Uterus (tissue), 4 donors: ENCODE measurements around the gene SNRNP70. TPM values are rescaled to one million over a fixed set of nuclear protein-coding genes. Genes with fewer than 3 reads are reported as not detected.

ENCODE experiments used
- DNase-seq, 2 donors: peaks; one replicate each; pipeline ENCODE4 v3.0.0-alpha.2; 2019 to 2020
- H3K27ac ChIP-seq, 2 donors: fragments of 200-600 bp; sonication (generic); 1 replicate in 1 of 2; 2 replicates in 1 of 2; pipeline ENCODE4 v1.5.1; 2016 to 2018
- H3K27me3 ChIP-seq, 2 donors: fragments of 200-600 bp; sonication (generic); one replicate each; pipeline ENCODE4 v1.5.1; 2018 to 2019; ENCODE audit warnings: control low read depth in 1 of 2
- H3K36me3 ChIP-seq, 2 donors: fragments of 200-600 bp; sonication (generic); one replicate each; pipeline ENCODE4 v1.5.1; 2019; ENCODE audit warnings: control low read depth in 1 of 2
- H3K4me1 ChIP-seq, 2 donors: fragments of 200-600 bp; sonication (generic); one replicate each; pipeline ENCODE4 v1.5.1; 2018 to 2019; ENCODE audit warnings: control low read depth in 1 of 2
- H3K4me3 ChIP-seq, 2 donors: fragments of 200-600 bp; sonication (generic); 1 replicate in 1 of 2; 2 replicates in 1 of 2; pipeline ENCODE4 v1.5.1; 2018 to 2019; ENCODE audit warnings: mild to moderate bottlenecking in 1 of 2
- H3K9me3 ChIP-seq, 2 donors: fragments of 200-600 bp; sonication (generic); one replicate each; pipeline ENCODE4 v1.5.1; 2019; ENCODE audit warnings: control low read depth in 1 of 2
- POLR2A ChIP-seq, 2 donors: fragments of 450-650 bp; IDR thresholded peaks; one replicate each; pipeline ENCODE4 v1.6.1; 2016; ENCODE audit warnings: antibody characterized with exemption in 2 of 2, mild to moderate bottlenecking in 1 of 2, moderate library complexity in 1 of 2
- intact Hi-C: fragments of 100-400 bp; cut with DNase I; formaldehyde crosslinking; loops from one replicate; pipeline ENCODE4 v1.15.1; 2023; ENCODE audit warnings: low total_unique reads
- total RNA-seq, 4 donors: library from RNA; depleted of rRNA in 3 of 4; stranded (reverse); fragments of >200 nt in 3 of 4; gene quantifications; one replicate each; pipeline versions ENCODE4 v1.1.0 to v1.2.4, GENCODE V29; 2014 to 2023
- TF ChIP-seq, protein P1 (sequence below), 4 experiments: fragments of 200-600 bp in 2 of 4; fragments of 450-650 bp in 2 of 4; sonication (generic) in 2 of 4; IDR thresholded peaks; one replicate each; pipeline ENCODE4 v1.5.1; 2016 to 2019; ENCODE audit warnings: antibody characterized with exemption in 4 of 4, mild to moderate bottlenecking in 2 of 4, moderate library complexity in 1 of 4
- donor health status: DM: yes; HTN: yes; CAD: no.

The SNRNP70 gene
- total RNA-seq, 4 donors from 2014 or later, result 196 to 462 (median 289) TPM

GRCh38 chr19:49059053-49059452, 26.2 kb upstream of the SNRNP70 start:
- Histone ChIP-seq H3K36me3 (no peaks in the 10 kb centered on the region), H3K27ac (no peak overlapping the region), H3K4me1 (peaks cover 0 to 5% of the 10 kb centered on the region in 2 donors), H3K27me3 (no peaks in the 10 kb centered on the region), H3K9me3 (no peaks in the 10 kb centered on the region), H3K4me3 (no peak overlapping the region)
- intact Hi-C loops, result no loop called here
- no peak for DNase-seq
- TF ChIP-seq, protein P1, sequence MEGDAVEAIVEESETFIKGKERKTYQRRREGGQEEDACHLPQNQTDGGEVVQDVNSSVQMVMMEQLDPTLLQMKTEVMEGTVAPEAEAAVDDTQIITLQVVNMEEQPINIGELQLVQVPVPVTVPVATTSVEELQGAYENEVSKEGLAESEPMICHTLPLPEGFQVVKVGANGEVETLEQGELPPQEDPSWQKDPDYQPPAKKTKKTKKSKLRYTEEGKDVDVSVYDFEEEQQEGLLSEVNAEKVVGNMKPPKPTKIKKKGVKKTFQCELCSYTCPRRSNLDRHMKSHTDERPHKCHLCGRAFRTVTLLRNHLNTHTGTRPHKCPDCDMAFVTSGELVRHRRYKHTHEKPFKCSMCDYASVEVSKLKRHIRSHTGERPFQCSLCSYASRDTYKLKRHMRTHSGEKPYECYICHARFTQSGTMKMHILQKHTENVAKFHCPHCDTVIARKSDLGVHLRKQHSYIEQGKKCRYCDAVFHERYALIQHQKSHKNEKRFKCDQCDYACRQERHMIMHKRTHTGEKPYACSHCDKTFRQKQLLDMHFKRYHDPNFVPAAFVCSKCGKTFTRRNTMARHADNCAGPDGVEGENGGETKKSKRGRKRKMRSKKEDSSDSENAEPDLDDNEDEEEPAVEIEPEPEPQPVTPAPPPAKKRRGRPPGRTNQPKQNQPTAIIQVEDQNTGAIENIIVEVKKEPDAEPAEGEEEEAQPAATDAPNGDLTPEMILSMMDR (IDR thresholded peaks at IDR 0.05), result no peak
- no peak for TF ChIP-seq POLR2A (IDR thresholded peaks at IDR 0.05)

DNA sequence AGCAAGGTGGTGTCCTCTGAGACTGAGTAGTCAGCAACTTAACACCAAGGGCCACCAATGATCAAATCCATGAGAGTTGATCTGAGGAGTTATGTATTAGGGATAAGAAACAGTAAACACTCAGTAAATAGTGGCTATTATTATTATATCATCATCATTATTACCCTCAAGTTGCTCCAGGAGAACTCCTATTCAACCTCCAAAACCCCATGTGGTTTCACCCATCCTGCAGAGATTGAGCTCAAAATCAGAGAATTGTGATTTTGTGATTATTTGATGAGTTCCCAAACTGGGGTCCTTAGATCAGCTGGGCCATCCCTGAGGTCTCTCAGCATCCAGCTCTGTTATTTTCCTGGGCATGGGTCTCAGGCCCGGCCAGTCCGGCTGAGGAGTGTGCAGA, 24.3 kb upstream of the SNRNP70 start:
- no peak overlapping the region for H3K4me3 ChIP-seq
- intact Hi-C loops, result no loop called here
- no peak overlapping the region for H3K27ac ChIP-seq
- peaks cover 0 to 5% of the 10 kb centered on the region in 2 donors for H3K4me1 ChIP-seq
- H3K9me3 ChIP-seq, result no peaks in the 10 kb centered on the region
- DNase-seq, result no peak
- H3K27me3 ChIP-seq, result no peaks in the 10 kb centered on the region
- TF ChIP-seq, protein P1 (IDR thresholded peaks at IDR 0.05), result no peak
- TF ChIP-seq POLR2A (IDR thresholded peaks at IDR 0.05), result no peak
- no peaks in the 10 kb centered on the region for H3K36me3 ChIP-seq

DNA sequence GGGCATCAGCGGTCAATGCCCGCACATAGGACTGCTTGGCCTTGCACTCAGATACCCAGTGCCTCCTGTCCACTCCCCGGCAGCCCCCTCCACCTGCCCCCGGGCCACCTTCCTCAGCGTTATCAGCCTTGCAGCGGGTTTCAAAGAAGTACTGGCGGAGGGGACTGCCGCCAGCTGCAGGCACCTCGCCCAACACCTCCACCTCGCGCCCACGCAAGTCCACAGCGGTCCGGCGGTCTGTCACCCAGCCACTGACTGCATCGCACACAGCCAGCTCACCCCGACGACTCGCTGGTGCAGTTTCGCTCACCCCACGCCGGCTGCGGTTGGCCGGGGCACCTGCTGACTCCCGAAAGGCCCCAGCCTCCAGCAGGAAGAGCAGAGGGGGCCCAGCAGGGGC, 23.8 kb upstream of the SNRNP70 start:
- H3K27me3 ChIP-seq, result no peaks in the 10 kb centered on the region
- H3K9me3 ChIP-seq, result no peaks in the 10 kb centered on the region
- no peaks in the 10 kb centered on the region for H3K36me3 ChIP-seq
- DNase-seq, result no peak
- no peak overlapping the region for H3K4me3 ChIP-seq
- peaks cover 0 to 5% of the 10 kb centered on the region in 2 donors for H3K4me1 ChIP-seq
- H3K27ac ChIP-seq, result no peak overlapping the region
- no peak for TF ChIP-seq POLR2A (IDR thresholded peaks at IDR 0.05)
- TF ChIP-seq, protein P1 (IDR thresholded peaks at IDR 0.05), result no peak
- intact Hi-C loops, result no loop called here

DNA sequence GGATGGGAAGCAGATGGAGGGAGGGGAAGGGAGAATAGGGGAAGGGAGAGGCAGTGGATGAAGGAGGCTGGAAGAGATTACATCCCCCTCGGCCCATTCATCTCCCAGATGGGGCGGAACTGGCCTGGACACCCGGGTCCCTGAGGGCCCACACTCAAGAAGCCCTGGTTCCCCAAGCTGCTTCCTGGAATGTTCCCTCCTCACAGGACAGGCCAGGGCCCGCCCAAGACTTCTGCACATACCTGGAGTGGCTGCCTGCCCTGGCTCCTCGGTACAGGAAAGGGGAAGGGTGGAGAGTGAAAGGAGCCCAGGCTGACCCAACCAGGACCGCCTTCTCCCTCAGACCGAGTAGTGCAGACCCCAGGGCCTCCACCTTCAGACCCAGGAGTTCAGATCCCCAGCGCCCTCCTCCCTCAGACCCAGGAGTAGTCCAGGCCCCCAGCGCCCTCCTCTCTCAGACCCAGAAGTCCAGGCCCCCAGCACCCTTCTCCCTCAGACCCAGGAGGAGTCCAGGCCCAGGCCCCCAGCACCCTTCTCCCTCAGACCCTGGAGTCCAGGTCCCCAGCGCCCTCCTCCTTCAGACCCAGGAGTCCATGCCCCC, 21.1 kb upstream of the SNRNP70 start:
- no peak overlapping the region for H3K4me3 ChIP-seq

More for the DNA sequence above, 21.1 kb upstream of the SNRNP70 start:
- H3K4me1 ChIP-seq, result no peaks in the 10 kb centered on the region
- no peak for DNase-seq
- intact Hi-C loops, result no loop called here
- no peak overlapping the region for H3K27ac ChIP-seq
- no peaks in the 10 kb centered on the region for H3K36me3 ChIP-seq
- no peaks in the 10 kb centered on the region for H3K27me3 ChIP-seq
- no peaks in the 10 kb centered on the region for H3K9me3 ChIP-seq
- TF ChIP-seq POLR2A (IDR thresholded peaks at IDR 0.05), result no peak
- TF ChIP-seq, protein P1 (IDR thresholded peaks at IDR 0.05), result no peak
